Amniotic epithelial cell (primary cell): ENCODE measurements around the gene OLFM2.
"Not testable (repeated sequence)": the region's sequence is repeated elsewhere in the genome, so short reads cannot be mapped to it uniquely, and the experiment has no call there.

Experiments used
- DNase-seq: peaks from one replicate; pipeline ENCODE4 v3.0.0-alpha.2; 2010; ENCODE audit warnings: low read depth

Gene OLFM2

DNA sequence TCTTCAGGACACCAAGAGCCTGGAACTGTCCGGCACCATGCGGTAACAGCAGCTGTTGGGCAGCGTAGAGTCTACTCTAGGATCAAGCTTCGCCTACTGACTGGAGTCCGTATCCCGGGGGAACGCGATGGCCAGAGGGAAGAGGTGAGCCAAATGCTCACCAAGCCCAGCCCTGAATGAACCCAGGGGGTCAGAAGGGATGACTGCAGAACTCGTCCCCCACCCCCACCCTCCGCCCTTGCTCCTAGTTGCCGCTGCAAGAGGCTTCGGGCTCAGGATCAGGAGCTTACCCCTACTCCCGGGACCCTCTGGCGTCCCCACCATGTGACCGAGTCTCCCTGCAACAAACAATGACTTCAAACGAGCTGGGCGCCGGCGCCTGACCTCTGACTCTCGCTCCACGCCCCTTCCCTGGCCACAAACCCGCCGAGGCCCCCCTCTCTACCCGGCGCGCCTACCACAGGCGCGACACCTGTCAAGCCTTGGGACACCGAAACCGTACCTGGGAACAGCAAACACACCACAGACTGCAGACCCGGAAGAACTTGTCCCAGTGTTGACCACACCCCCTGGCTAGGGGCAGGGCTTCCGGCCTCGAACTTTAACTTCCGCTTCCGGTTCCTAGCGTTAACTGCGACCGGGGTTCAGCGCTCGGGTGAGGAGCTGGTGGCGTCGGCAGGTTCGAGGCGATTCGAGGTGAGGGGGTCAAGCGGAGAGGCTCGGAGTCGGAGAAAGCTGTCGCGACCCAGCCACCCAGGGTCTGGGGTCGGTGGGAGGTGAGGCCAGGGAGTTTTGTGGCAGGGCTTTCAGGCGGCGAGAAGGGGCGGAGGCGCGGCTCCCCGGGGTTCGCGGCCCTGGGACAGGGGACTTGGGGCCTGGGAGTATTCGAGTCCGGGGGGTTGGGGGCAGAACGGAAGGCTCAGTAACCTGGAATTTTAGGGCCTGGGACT, 108.8 kb downstream of the OLFM2 start, which contains the start of gene UBL5:
Gene UBL5 (plus strand): TSS at position 630 of the 950 bp plus-strand sequence. CDS start 420 bp downstream, outside the sequence.
- DNase-seq = peak; percentile 78

DNA sequence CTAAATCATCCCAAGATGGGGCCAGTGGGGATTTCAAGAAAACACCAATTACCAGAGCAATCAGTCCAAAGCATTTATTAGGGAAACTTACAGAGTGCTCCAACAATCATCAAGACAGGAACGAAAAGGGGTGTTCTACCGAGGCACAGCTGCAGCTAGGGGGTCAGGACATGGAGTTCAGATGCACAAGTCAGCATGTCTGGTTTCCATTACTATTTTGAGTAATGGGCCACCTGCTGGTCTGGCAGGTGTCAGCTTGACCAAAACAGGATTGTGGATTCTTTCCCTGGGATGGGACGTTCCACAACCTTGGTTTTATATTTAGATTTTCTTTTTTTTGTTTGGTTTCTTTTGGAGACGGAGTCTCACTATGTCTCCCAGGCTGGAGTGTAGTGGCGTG, 112.5 kb downstream of the OLFM2 start:
- DNase-seq = no peak

DNA sequence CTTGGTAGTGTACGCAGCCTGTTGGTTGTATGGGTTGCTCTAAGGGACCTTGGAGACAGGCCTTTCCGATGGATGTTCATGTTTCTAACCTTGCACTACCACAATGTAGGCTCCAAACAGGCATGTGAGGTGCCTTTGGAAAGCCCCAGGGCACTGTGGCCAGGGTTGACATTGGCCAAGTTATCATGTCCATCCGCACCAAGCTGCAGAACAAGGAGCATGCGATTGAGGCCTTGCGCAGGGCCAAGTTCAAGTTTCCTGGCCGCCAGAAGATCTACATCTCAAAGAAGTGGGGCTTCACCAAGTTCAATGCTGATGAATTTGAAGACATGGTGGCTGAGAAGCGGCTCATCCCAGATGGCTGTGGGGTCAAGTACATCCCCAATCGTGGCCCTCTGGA, 116.3 kb downstream of the OLFM2 start:
- DNase-seq = not testable (repeated sequence)

DNA sequence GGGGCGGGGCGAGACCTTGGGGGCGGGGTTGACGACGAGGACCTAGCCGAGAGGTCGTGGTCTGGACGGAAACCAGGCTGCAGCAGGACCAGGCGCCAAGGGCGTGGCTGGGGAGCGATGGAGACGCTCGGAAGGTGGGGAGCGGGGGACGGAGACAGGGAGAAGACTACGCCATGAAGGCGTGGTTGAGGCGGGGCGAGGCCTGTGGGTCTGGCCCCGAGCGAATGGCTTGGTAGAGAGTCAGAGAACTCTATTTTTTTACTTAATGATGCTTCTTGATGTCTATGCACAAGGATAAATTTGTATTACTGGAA, 116.8 kb downstream of the OLFM2 start:
- DNase-seq = no peak

DNA sequence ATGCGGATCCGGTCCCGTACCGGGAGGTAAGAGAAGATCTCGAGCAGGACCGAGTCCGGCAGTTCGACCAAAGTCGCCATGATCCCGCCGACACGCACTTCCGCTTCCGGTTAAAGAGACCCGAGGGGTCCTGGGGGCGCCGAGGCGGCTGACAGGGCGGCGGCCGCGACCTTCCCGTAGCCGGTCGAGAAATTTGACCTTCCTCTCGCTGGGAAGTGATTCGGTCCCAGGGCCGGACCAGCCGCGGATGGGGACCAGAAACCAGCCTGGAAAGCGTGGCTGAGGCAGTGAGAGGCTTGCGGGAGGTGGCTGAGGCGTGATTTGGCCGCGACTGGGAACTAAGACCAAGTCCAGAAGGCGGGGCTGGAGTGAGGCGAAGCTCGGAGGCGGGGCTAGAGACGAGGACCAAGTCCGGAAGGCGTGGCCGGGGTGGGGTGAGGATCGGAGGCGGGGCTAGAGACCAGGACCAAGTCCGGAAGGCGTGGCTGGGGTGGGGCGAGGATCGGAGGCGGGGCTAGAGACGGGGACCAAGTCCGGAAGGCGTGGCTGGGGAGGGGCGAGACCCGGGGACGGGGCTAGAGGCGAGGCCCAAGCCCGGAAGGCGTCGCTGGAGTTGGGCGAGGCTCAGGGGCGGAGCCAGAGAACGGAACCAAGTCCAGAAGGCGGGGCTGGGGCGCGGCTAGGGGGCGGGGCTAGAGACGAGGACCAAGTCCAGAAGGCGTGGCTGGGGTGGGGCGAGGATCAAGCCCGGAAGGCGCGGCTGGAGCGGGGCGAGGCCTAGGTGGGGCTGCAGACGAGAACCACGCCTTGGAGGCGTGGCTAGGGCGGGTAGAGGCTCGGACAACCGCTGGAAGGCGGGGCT, 117.3 kb downstream of the OLFM2 start, which contains the start of gene FBXL12:
Gene FBXL12 (minus strand): TSS at position 346 of the 862 bp plus-strand sequence. CDS start 266 bp downstream, at position 80.
- peak; percentile 99 for DNase-seq

DNA sequence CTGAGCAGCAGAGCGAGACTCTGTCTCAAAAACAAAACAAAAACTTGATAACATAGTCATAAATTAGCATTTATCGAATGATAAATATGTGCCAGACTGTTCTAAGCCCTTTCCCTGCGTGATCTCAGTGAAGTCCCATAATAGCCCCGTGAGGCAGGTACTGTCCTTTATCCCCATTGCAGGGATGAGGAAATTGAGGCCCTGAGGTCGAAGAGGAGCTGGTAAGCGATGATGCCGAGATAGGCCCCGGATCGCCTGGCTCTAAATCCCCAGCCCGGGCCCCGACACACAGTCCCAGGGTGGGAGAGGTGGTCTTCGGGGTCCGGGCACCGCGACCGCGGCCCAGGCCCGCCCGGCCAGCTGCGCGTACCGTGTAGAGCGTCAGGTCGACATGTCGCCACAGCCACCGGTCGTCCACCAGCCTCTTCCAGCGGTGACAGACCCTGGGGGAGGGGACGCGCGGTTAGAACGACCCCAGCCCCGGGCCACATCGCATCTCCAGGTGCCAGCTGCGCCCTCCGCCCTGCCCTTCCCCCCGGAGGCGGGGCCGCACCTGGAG, 118.1 kb downstream of the OLFM2 start:
- DNase-seq = no peak

DNA sequence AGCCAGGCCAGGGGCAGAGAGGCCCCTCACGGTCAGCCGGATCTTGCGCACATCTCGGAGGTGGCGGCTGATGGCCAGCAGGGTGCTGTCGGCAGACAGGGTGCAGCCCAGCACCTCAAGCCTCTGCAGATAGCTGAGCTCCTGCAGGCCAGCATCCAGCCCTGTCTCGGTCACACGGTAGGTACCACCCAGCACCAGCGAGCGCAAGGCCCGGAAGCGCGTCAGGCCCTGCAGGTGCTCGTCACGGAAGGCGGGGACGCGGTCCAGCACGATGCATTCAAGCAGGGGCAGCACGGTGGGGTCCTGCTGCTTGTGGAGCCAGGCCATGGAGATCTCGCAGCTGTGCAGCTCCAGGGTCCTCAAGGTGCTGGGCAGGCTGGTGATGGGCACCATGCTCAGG, 125.2 kb downstream of the OLFM2 start:
- no peak for DNase-seq

DNA sequence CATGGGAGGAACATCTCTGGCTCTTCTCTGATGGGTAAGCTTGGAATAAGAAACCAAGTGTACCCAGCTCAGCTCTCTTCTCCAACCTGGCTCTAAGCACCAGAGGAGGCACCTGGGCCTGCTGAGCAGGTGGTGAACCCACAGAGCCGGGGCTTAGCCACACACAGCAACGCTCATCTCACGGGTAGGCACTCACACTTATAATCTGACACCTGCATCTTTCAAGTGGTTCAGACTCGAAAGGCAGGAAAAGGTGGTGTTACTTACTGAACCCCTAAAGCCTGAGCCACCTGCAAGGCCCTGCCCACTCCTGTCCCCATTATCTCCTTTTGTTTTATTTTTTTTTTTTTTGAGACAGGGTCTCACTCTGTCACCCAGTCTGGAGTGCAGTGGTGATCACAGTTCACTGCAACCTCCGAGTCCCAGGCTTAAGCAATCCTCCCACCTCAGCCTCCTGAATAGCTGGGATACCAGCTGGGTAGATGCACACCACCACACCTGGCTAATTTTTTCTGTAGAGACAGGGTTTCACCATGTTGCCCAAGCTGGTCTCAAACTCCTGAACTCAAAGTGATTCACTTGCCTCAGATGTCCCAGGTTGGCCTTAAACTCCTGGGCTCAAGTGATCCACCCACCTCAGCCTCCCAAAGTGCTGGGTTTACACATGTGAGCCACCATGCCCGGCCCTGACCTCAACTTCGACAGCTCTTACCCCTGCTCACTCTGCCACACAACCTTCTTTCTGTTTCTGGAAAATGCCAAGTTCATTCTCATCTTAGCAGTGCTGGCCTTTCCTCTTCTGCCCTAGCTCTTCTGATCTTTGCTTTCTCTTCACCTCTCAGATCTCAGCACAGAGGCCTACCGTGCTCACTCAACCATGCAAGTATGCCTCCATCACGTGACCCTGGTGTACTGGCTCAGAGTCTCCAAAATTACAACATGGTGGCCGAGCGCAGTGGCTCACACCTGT, 127.2 kb downstream of the OLFM2 start:
- no peak for DNase-seq

DNA sequence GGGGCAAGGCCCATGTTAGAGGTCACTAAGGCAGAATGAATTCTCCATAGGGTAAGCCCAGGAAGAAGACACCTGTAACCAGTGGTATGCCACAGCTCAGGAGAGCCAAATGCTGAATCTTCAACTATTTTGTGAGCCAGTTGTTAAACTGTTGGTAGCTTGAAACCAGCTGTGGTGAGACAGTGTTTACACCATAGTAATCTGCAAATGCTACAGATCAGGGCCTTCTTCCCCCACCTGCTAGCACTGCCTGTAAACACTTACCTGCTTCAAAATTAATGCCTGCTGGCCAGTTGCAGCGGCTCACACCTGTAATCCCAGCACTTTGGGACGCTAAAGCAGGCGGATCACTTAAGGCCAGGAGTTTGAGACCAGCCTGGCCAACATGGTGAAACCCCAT, 129.5 kb downstream of the OLFM2 start:
- no peak for DNase-seq
